ENCODE data around the gene HDGFL2.
"Not testable (repeated sequence)": the region's sequence is repeated elsewhere in the genome, so short reads cannot be mapped to it uniquely, and the experiment has no call there.

The HDGFL2 gene

GRCh38 chr19:4512070-4512469 is 40.0 kb downstream of the HDGFL2 start:
- DNase-seq (ENCODE audit: low spot score) (no peak), FAIRE-seq (no peak)

- no peak for DNase-seq (ENCODE audit: low spot score)
- FAIRE-seq, result no peak
These were observed 41.2 kb downstream of the HDGFL2 start for GRCh38 chr19:4513248-4513647.

GRCh38 chr19:4515732-4516131 is 43.6 kb downstream of the HDGFL2 start:
- no peak for DNase-seq (ENCODE audit: low spot score)
- FAIRE-seq, result no peak

- FAIRE-seq (no peak), DNase-seq (ENCODE audit: low spot score) (no peak)
These were observed 44.3 kb downstream of the HDGFL2 start for GRCh38 chr19:4516199-4516938.

- DNase-seq (ENCODE audit: low spot score) (no peak), FAIRE-seq (no peak)
These were observed 44.8 kb downstream of the HDGFL2 start for GRCh38 chr19:4516939-4517300.

- no peak for DNase-seq (ENCODE audit: low spot score)
- FAIRE-seq, result no peak
These were observed 45.5 kb downstream of the HDGFL2 start for GRCh38 chr19:4517451-4518057.

GRCh38 chr19:4518345-4519171 is 46.5 kb downstream of the HDGFL2 start, which contains the start of gene PLIN4:
Gene PLIN4 (minus strand): TSS chr19:4518486. CDS start chr19:4518272, 214 bp downstream.
- FAIRE-seq (no peak), DNase-seq (ENCODE audit: low spot score) (no peak)

- FAIRE-seq, result no peak
These were observed 47.0 kb downstream of the HDGFL2 start for GRCh38 chr19:4519172-4519496.

GRCh38 chr19:4519521-4520277 is 47.6 kb downstream of the HDGFL2 start:
- DNase-seq (ENCODE audit: low spot score) (no peak), FAIRE-seq (no peak)

More at GRCh38 chr19:4519172-4519496, 47.0 kb downstream of the HDGFL2 start:
- DNase-seq (ENCODE audit: low spot score), result no peak

GRCh38 chr19:4521170-4521887 is 49.2 kb downstream of the HDGFL2 start:
- DNase-seq (ENCODE audit: low spot score) (peak; percentile 31), FAIRE-seq (no peak)

GRCh38 chr19:4521888-4522242 is 49.8 kb downstream of the HDGFL2 start:
- FAIRE-seq (no peak), DNase-seq (ENCODE audit: low spot score) (no peak)

GRCh38 chr19:4522291-4523002 is 50.4 kb downstream of the HDGFL2 start:
- no peak for FAIRE-seq

GRCh38 chr19:4523306-4524110 is 51.4 kb downstream of the HDGFL2 start:
- FAIRE-seq, result no peak

More at GRCh38 chr19:4522291-4523002, 50.4 kb downstream of the HDGFL2 start:
- DNase-seq (ENCODE audit: low spot score), result no peak

GRCh38 chr19:4524808-4525562 is 52.9 kb downstream of the HDGFL2 start:
- FAIRE-seq (no peak), DNase-seq (ENCODE audit: low spot score) (peak; percentile 33)

More at GRCh38 chr19:4523306-4524110, 51.4 kb downstream of the HDGFL2 start:
- peak; percentile 13 for DNase-seq (ENCODE audit: low spot score)

GRCh38 chr19:4525563-4526002 is 53.5 kb downstream of the HDGFL2 start:
- FAIRE-seq, result no peak
- DNase-seq (ENCODE audit: low spot score), result no peak

- not testable (repeated sequence) for FAIRE-seq; DNase-seq (ENCODE audit: low spot score)
These were observed 55.3 kb downstream of the HDGFL2 start for GRCh38 chr19:4527377-4527776.

- DNase-seq (ENCODE audit: low spot score), result no peak
- no peak for FAIRE-seq
These were observed 56.7 kb downstream of the HDGFL2 start for GRCh38 chr19:4528843-4529242.

GRCh38 chr19:4529924-4530522 is 57.9 kb downstream of the HDGFL2 start:
- DNase-seq (ENCODE audit: low spot score) (no peak), FAIRE-seq (no peak)
